ENCODE results near the gene RNF8. TPM values are rescaled to one million over a fixed set of nuclear protein-coding genes. Genes with fewer than 3 reads are reported as not detected.

The RNF8 gene
- total and polyA plus RNA-seq, 2 donors (not counting 3 experiments of a cell fraction or from before 2014, with no cell fraction given), result 16.6 to 27.3 TPM

GRCh38 chr6:37388578-37388977, 34.8 kb downstream of the RNF8 start:
- no peak overlapping the region for H3K27ac ChIP-seq (ENCODE audit: insufficient read depth, low read depth, low read length)
- ChIA-PET POLR2A (no interaction called here), CTCF (no interaction called here)
- H3K9me1 ChIP-seq (replicated peaks; ENCODE audit: control insufficient read depth, extremely low read depth, insufficient read depth, low read length), result no peaks in the 10 kb centered on the region
- no peaks in the 10 kb centered on the region for H3K4me1 ChIP-seq (ENCODE audit: control insufficient read depth, extremely low read depth, insufficient read depth, low read length)
- H3K27me3 ChIP-seq (ENCODE audit: control insufficient read depth in 2 of 2, insufficient read depth in 2 of 2, low read length in 2 of 2), result no peaks in the 10 kb centered on the region
- H2AFZ ChIP-seq (ENCODE audit: low read depth, low read length), result no peak overlapping the region
- H4K20me1 ChIP-seq (replicated peaks; ENCODE audit: control insufficient read depth, extremely low read depth, insufficient read depth, low read length), result no peaks in the 10 kb centered on the region
- no peaks in the 10 kb centered on the region for H3K79me2 ChIP-seq (ENCODE audit: control insufficient read depth, insufficient read depth, low read length)
- DNase-seq (ENCODE audit: low read depth, low spot score) (no peak), FAIRE-seq (no peak)
- BruUV-seq (replicated peaks), result no TSS peak
- no peaks in the 10 kb centered on the region for H3K9me3 ChIP-seq (replicated peaks; ENCODE audit: control insufficient read depth, insufficient read depth, low read length)
- TF ChIP-seq MYC (IDR thresholded peaks at IDR 0.05; ENCODE audit: low read depth, low read length) (no peak), CTCF (IDR thresholded peaks at IDR 0.05; ENCODE audit: extremely low read depth in 1 of 2, insufficient read depth in 1 of 2, low read depth in 1 of 2, low read length in 2 of 2) (no peak), EZH2 (IDR thresholded peaks at IDR 0.05; ENCODE audit: borderline replicate concordance, low read depth, low read length, severe bottlenecking) (no peak), GATA2 (IDR thresholded peaks at IDR 0.05; ENCODE audit: insufficient read depth, insufficient read length, low read depth, low read length) (no peak), MAX (IDR thresholded peaks at IDR 0.05; ENCODE audit: insufficient read depth, insufficient read length) (no peak), JUN (IDR thresholded peaks at IDR 0.05; ENCODE audit: borderline replicate concordance, insufficient read depth, insufficient read length, low read depth) (no peak), POLR2A (IDR thresholded peaks at IDR 0.05; ENCODE audit: low read depth, low read length) (no peak), FOS (IDR thresholded peaks at IDR 0.05; ENCODE audit: borderline replicate concordance, insufficient read depth, low read length) (no peak), POLR2AphosphoS5 (IDR thresholded peaks at IDR 0.05; ENCODE audit: insufficient read depth, low read depth, low read length) (no peak)
- H3K36me3 ChIP-seq (ENCODE audit: control insufficient read depth in 2 of 2, extremely low read depth in 1 of 2, insufficient read depth in 2 of 2, low read length in 2 of 2), result peaks cover 5 to 20% of the 10 kb centered on the region in 2 experiments
- no peak overlapping the region for H3K9ac ChIP-seq (replicated peaks; ENCODE audit: extremely low read depth, insufficient read depth, low read length)
- intact Hi-C loops (cut with micrococcal nuclease) (no loop called here), dilution Hi-C loops (cut with MboI; ENCODE audit: extremely low pct_ligation_motif_present, low sequenced_read_pairs) (no loop called here)
- H3K4me3 ChIP-seq (replicated peaks in 1 of 3; ENCODE audit: insufficient read depth in 1 of 3, low read depth in 1 of 3, low read length in 3 of 3), result no peak overlapping the region
- no peak overlapping the region for H3K4me2 ChIP-seq (ENCODE audit: insufficient read depth, low read length)
